Stomach (tissue), 9 donors: ENCODE measurements around the gene CAMK2B. TPM values are rescaled to one million over a fixed set of nuclear protein-coding genes. Genes with fewer than 3 reads are reported as not detected.

Source experiments
- DNase-seq, 2 donors: peaks; one replicate each; pipeline versions ENCODE4 v3.0.0 to v3.0.0-alpha.2; 2013 to 2019
- H3K27ac ChIP-seq, 5 donors: fragments of 200-600 bp in 4 of 5; sonication (generic) in 4 of 5; one replicate each; pipeline ENCODE4 v1.5.1; 2013 to 2019; ENCODE audit warnings: mild to moderate bottlenecking in 1 of 5, moderate library complexity in 1 of 5
- H3K27me3 ChIP-seq, 3 donors: fragments of 200-600 bp; sonication (generic); one replicate each; pipeline ENCODE4 v1.5.1; 2017 to 2019; ENCODE audit warnings: mixed run types in 1 of 3
- H3K36me3 ChIP-seq, 4 donors: fragments of 200-600 bp; sonication (generic); 1 replicate in 3 of 4; 2 replicates in 1 of 4; pipeline ENCODE4 v1.5.1; 2016 to 2019
- H3K4me1 ChIP-seq, 4 donors: fragments of 200-600 bp; sonication (generic); one replicate each; pipeline ENCODE4 v1.5.1; 2016 to 2019
- H3K4me3 ChIP-seq, 4 donors: fragments of 200-600 bp; sonication (generic) in 3 of 4; one replicate each; pipeline ENCODE4 v1.5.1; 2016 to 2019; ENCODE audit warnings: mild to moderate bottlenecking in 1 of 4
- H3K9me3 ChIP-seq, 4 donors: fragments of 200-600 bp; sonication (generic); one replicate each; pipeline ENCODE4 v1.5.1; 2016 to 2019
- CTCF ChIP-seq, 7 experiments: fragments of 450-650 bp in 4 of 7; fragments of 200-600 bp in 3 of 7; sonication (generic) in 3 of 7; IDR thresholded peaks; one replicate each; pipeline ENCODE4 v1.5.1; 2016 to 2019; ENCODE audit warnings: antibody characterized with exemption in 7 of 7, control low read depth in 2 of 7, mild to moderate bottlenecking in 1 of 7
- EP300 ChIP-seq: sonication (generic); formaldehyde crosslinking; IDR thresholded peaks from one replicate; pipeline ENCODE4 v1.6.1; 2017; ENCODE audit warnings: antibody characterized with exemption
- POLR2A ChIP-seq, 4 donors: fragments of 450-650 bp; IDR thresholded peaks; one replicate each; pipeline ENCODE4 v1.6.1; 2016; ENCODE audit warnings: antibody characterized with exemption in 4 of 4, control low read depth in 2 of 4, mild to moderate bottlenecking in 1 of 4, moderate library complexity in 1 of 4
- POLR2AphosphoS5 ChIP-seq, 3 donors: sonication (generic); formaldehyde crosslinking; IDR thresholded peaks; one replicate each; pipeline ENCODE4 v1.6.1; 2016; ENCODE audit warnings: antibody characterized with exemption in 3 of 3
- WGBS, 5 donors: extraction: QIAGEN DNeasy Blood & Tissue Kit in 3 of 5; methylation state at CpG; one replicate each; pipeline versions ENCODE4 v1.1.5 to v1.1.7; 2013 to 2018; 5-methylcytosine and 5-hydroxymethylcytosine counted together
- intact Hi-C: fragments of 100-400 bp; cut with DNase I; formaldehyde crosslinking; loops from one replicate; pipeline ENCODE4 v1.15.1; 2023; ENCODE audit warnings: low total_unique reads
- polyA plus RNA-seq, 3 donors: library from polyadenylated mRNA; stranded (reverse); fragments of 200-250 nt; gene quantifications; one replicate each; pipeline ENCODE4 v1.2.3, GENCODE V29; 2013
- total RNA-seq, 5 donors: library from RNA; depleted of rRNA; stranded (reverse); fragments of >200 nt; gene quantifications; one replicate each; pipeline versions ENCODE4 v1.1.0 to v1.2.3, GENCODE V29; 2014 to 2016
- donor health status: healthy with polysubstance abuse.
- donor health status: Bipolar disorder and iron deficiency.
- donor health status: healthy.

CAMK2B gene
- total and polyA plus RNA-seq, 8 donors: 0.92 to 28.4 (median 5.4) TPM; not detected in 2

GRCh38 chr7:44285561-44285960 lies 39.8 kb downstream of the CAMK2B start:
- TF ChIP-seq EP300 (no peak), POLR2A (IDR thresholded peaks at IDR 0.05) (no peak), POLR2AphosphoS5 (IDR thresholded peaks at IDR 0.05) (no peak), CTCF (IDR thresholded peaks at IDR 0.05) (no peak)
- DNase-seq: no peak
- intact Hi-C loops: no loop called here
- Histone ChIP-seq H3K27ac (no peak overlapping the region), H3K4me1 (no peaks in the 10 kb centered on the region), H3K36me3 (no peaks in the 10 kb centered on the region), H3K4me3 (no peak overlapping the region), H3K9me3 (no peaks in the 10 kb centered on the region), H3K27me3 (no peaks in the 10 kb centered on the region)
- 82 to 89% (median 85%) methylated on average over 21 to 24 of the region's 24 CpGs for WGBS, 5 donors

GRCh38 chr7:44284881-44285541 lies 40.4 kb downstream of the CAMK2B start:
- Histone ChIP-seq H3K27ac (no peak overlapping the region), H3K4me3 (no peak overlapping the region), H3K9me3 (no peaks in the 10 kb centered on the region), H3K36me3 (no peaks in the 10 kb centered on the region), H3K27me3 (no peaks in the 10 kb centered on the region), H3K4me1 (no peaks in the 10 kb centered on the region)
- 86 to 95% (median 90%) methylated on average over 14 to 16 of the region's 16 CpGs for WGBS, 5 donors
- no peak for DNase-seq
- intact Hi-C loops: no loop called here
- TF ChIP-seq POLR2AphosphoS5 (IDR thresholded peaks at IDR 0.05) (no peak), CTCF (IDR thresholded peaks at IDR 0.05) (no peak), EP300 (no peak)

- Histone ChIP-seq H3K4me1 (no peaks in the 10 kb centered on the region), H3K27ac (no peak overlapping the region), H3K9me3 (no peaks in the 10 kb centered on the region), H3K27me3 (no peaks in the 10 kb centered on the region), H3K36me3 (no peaks in the 10 kb centered on the region), H3K4me3 (no peak overlapping the region)
- 78 to 86% (median 84%) methylated on average over 13 of the region's 13 CpGs for WGBS, 5 donors
- TF ChIP-seq EP300: no peak
- no peak for DNase-seq
- intact Hi-C loops: no loop called here
Observed at GRCh38 chr7:44284216-44284615, 41.2 kb downstream of the CAMK2B start.

GRCh38 chr7:44283381-44284211 lies 41.8 kb downstream of the CAMK2B start:
- DNase-seq: no peak
- intact Hi-C loops: no loop called here
- WGBS, 5 donors: 86 to 93% (median 91%) methylated on average over 12 to 15 of the region's 15 CpGs
- H3K27ac ChIP-seq: no peak overlapping the region
- no peaks in the 10 kb centered on the region for H3K9me3 ChIP-seq
- no peak for TF ChIP-seq POLR2AphosphoS5 (IDR thresholded peaks at IDR 0.05)
- no peaks in the 10 kb centered on the region for H3K27me3 ChIP-seq
- H3K4me1 ChIP-seq: no peaks in the 10 kb centered on the region
- no peaks in the 10 kb centered on the region for H3K36me3 ChIP-seq
- H3K4me3 ChIP-seq: no peak overlapping the region

GRCh38 chr7:44282601-44283171 lies 42.7 kb downstream of the CAMK2B start:
- no peaks in the 10 kb centered on the region for H3K36me3 ChIP-seq
- TF ChIP-seq POLR2A (IDR thresholded peaks at IDR 0.05): no peak
- TF ChIP-seq POLR2AphosphoS5 (IDR thresholded peaks at IDR 0.05): no peak
- no peak for TF ChIP-seq EP300
- TF ChIP-seq CTCF (IDR thresholded peaks at IDR 0.05): no peak
- no peak overlapping the region for H3K4me3 ChIP-seq
- no peaks in the 10 kb centered on the region for H3K4me1 ChIP-seq
- DNase-seq: no peak
- H3K27ac ChIP-seq: no peak overlapping the region
- intact Hi-C loops: no loop called here
- no peaks in the 10 kb centered on the region for H3K27me3 ChIP-seq
- WGBS, 5 donors: 85 to 91% (median 89%) methylated on average over 6 to 10 of the region's 10 CpGs
- H3K9me3 ChIP-seq: no peaks in the 10 kb centered on the region
